SK-N-MC (cell line): Measurements from ENCODE around the gene COQ8B.

Experiments used
- EZH2 ChIP-seq: fragments of 200-600 bp; sonication (generic); IDR thresholded peaks from one replicate; pipeline ENCODE4 v1.6.1; 2017; ENCODE audit warnings: antibody characterized with exemption
- POLR2AphosphoS5 ChIP-seq: IDR thresholded peaks from 2 replicates; pipeline ENCODE4 v1.6.1; 2012; ENCODE audit warnings: mild to moderate bottlenecking, low read depth, low read length, borderline replicate concordance

DNA sequence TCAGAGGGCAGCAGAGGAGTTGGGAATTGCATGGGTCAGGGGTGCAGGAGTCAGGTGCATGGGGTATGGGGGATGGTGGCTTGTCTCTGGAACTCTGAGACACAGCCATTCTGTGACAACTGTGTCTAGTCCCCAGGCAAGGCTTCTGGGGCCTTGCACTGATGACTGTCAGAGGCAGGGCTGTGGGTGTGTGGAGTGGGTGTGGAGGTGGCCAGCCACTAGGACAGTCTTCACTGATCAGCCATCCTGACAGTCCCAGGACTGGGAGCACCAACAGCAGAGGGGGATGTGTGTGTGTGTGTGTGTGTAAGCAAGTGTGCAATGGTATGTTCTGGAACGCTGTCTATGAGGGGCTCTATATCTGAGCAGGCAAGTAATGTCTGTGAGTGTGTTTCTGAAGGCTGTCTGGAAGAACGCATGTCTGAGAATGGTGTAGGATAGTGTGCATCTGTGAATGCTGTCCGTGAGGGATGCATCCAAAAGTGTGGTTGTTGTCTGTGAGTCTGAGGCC, 31.6 kb downstream of the COQ8B start:
- TF ChIP-seq EZH2 (no peak), POLR2AphosphoS5 (no peak)
